ENCODE measurements around the gene PSMD4.

Gene PSMD4

DNA sequence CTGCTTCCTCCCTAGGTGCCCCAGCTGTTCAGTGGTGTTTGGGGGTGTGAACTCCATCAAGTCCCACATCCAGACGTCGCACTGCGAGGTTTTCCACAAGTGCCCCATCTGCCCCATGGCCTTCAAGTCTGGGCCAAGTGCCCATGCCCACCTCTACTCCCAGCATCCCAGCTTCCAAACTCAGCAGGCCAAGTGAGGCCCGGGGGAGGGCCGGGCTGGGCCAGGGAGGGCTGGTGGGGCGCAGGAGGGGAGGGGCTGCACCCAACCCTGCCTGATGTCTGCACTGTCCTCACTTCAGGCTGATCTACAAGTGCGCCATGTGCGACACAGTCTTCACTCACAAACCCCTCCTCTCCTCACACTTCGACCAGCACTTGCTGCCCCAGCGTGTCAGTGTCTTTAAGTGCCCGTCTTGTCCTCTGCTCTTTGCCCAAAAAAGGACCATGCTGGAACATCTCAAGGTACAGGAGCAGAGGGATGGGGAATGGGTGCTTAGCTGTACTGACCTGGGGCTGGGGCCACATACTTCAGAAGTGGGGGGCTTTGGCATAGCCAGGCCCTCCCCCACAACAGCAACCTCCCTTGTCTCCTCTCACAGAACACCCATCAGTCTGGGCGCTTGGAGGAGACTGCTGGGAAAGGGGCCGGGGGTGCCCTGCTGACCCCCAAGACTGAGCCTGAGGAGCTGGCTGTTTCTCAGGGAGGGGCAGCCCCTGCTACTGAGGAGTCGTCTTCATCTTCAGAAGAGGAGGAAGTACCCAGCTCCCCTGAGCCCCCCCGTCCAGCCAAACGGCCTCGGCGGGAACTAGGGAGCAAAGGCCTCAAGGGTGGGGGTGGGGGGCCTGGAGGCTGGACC lies 34.8 kb downstream of the PSMD4 start:
- no peak overlapping the region for H3K4me3 ChIP-seq (ENCODE audit: low read depth, low read length)
- no peak for DNase-seq (ENCODE audit: low read depth)
- TF ChIP-seq, protein P1, sequence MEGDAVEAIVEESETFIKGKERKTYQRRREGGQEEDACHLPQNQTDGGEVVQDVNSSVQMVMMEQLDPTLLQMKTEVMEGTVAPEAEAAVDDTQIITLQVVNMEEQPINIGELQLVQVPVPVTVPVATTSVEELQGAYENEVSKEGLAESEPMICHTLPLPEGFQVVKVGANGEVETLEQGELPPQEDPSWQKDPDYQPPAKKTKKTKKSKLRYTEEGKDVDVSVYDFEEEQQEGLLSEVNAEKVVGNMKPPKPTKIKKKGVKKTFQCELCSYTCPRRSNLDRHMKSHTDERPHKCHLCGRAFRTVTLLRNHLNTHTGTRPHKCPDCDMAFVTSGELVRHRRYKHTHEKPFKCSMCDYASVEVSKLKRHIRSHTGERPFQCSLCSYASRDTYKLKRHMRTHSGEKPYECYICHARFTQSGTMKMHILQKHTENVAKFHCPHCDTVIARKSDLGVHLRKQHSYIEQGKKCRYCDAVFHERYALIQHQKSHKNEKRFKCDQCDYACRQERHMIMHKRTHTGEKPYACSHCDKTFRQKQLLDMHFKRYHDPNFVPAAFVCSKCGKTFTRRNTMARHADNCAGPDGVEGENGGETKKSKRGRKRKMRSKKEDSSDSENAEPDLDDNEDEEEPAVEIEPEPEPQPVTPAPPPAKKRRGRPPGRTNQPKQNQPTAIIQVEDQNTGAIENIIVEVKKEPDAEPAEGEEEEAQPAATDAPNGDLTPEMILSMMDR (IDR thresholded peaks at IDR 0.05; ENCODE audit: insufficient read depth, low read depth, low read length, missing control alignments): no peak

DNA sequence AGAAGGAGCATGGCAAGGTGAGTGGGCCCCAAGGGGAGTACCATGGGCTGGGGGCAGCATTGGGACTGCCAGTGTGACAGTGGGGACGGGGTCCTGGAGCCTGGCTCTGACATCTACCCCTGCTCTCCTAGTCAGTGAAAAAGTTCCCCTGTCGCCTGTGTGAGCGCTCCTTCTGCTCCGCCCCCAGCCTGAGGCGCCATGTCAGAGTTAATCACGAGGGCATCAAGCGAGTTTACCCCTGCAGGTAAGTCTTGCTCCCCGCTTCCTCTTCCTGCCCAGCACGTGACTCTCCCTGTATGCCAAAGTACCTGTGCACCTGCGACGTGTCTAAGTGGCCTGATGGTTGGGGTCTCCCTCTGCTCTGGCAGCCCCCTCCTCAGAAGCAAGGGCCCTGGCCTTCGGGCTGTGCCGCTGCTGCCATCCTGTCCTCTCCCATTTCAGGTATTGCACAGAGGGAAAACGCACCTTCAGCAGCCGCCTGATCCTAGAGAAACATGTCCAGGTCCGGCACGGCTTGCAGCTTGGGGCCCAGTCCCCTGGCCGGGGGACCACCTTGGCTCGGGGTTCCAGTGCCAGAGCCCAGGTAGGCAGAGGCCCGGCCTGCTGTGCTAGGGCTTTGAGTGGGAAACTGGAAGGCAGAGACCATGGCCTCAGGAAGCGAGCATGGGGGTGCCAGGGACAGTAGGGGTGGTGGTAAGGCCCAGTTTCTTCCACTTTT lies 35.6 kb downstream of the PSMD4 start:
- TF ChIP-seq, protein P1 (IDR thresholded peaks at IDR 0.05; ENCODE audit: insufficient read depth, low read depth, low read length, missing control alignments): no peak
- DNase-seq (ENCODE audit: low read depth): no peak
- H3K4me3 ChIP-seq (ENCODE audit: low read depth, low read length): no peak overlapping the region

DNA sequence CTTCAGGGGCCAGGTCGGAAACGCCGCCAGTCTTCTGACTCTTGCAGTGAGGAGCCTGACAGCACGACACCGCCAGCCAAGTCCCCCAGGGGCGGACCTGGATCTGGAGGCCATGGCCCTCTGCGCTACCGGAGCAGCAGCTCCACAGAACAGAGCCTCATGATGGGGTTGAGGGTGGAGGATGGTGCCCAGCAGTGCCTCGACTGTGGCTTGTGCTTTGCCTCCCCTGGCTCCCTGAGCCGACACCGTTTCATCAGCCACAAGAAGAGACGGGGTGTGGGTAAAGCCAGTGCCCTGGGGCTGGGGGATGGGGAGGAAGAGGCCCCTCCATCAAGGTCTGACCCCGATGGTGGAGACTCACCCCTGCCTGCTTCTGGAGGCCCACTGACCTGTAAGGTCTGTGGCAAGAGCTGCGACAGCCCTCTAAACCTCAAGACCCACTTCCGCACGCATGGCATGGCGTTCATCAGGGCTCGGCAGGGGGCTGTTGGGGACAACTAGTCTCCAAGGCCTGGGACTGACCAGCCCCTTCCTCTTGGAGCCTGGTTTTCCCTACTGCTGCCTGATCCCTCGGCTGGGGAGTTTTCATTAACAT lies 36.3 kb downstream of the PSMD4 start:
- DNase-seq (ENCODE audit: low read depth): no peak
- no peak overlapping the region for H3K4me3 ChIP-seq (ENCODE audit: low read depth, low read length)
- TF ChIP-seq, protein P1 (IDR thresholded peaks at IDR 0.05; ENCODE audit: insufficient read depth, low read depth, low read length, missing control alignments): no peak

DNA sequence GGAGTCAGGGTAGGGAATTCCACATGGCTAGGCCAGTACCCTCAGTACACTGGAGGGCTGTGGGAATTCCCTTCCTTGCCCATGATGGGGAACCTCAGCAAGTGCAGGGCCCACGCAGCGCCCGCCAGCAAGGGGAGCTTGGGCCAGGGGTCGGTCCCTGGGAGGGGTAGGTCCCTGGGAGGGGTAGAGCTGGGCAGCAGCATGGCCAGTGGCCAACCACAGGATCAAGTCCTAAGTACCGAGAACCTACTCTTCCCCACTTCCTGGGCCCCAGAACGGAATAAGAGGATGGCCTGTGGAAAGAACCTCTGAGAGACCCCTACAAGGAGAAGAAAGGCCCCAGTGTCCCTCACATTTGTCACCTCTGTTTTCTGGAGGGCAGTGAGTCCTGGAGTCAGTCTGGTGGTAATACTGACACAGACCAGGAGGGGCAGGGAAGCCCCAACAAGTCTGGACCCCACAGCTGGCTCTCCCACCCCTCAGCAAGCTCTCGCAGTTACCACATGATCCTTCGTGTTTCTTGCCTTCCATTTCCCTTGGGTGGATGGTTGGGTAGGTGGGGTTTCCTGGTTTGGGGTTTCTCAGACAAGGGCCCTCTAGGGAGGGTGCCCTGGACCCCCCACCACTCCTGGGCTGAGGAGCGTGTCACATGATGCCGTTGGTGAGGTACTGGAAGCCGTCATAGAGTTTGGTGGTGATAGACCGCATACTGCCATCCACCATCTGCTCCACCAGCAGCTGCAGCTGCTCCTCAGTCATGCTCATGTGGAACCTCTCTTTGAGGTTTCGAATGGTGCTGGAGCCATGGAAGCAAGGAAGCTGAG lies 37.9 kb downstream of the PSMD4 start:
- H3K4me3 ChIP-seq (ENCODE audit: low read depth, low read length): no peak overlapping the region

DNA sequence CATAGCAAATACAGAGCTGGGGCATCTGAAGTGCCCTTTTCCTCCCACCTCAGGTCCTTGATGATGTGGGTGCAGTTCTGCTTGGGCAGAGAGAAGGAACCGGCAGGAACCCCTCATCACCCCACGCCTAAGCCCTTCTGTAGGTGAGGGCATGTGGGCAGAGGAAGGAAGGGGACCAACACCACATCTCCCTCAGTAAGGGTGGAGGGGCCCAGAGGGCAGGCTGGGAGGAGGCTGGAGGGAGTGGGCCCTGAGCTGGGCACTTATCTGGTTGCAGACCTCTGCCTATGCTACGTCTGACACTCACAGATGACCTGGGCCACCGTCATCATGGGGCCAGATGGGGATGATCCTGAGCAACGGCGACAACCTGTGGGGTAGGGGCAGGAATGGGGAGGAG lies 38.6 kb downstream of the PSMD4 start:
- H3K4me3 ChIP-seq (ENCODE audit: low read depth, low read length): no peak overlapping the region
- TF ChIP-seq, protein P1 (IDR thresholded peaks at IDR 0.05; ENCODE audit: insufficient read depth, low read depth, low read length, missing control alignments): no peak
- no peak for DNase-seq (ENCODE audit: low read depth)

More for the DNA sequence above, 37.9 kb downstream of the PSMD4 start:
- TF ChIP-seq, protein P1 (IDR thresholded peaks at IDR 0.05; ENCODE audit: insufficient read depth, low read depth, low read length, missing control alignments): no peak
- no peak for DNase-seq (ENCODE audit: low read depth)

DNA sequence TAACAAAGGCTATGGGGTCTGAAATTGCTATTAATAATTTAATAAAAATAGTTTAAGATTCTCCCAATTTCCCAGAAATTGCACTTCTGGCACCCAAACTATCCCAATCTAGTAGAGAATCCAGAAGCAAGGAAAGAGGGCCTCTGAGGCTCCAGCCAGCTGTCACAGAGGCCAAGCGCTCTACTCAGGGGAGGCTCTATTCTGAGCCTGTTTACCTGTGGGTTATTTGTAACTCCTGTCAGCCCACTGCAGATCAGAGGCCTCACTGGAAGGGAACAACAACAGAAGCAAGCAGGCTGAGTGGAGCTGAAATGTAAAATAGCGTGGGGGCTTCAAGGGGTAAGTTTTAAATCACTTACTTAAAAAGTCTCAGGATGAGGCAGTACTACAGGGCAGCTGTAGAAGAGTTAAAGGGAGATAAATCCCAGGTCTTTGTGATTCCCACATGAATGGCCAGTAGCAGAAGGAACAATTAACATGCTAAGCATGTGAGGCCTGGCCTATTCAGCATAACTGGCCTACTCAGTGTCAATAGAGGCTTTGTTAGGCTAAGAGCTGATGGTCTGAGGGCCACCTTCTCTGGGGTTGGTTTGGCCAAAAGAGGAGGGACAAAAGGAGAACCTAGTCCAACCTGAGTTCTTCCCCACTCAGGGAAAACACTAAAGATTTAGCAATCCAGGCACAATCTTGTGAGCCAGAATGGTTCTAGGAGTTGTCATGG lies 40.4 kb downstream of the PSMD4 start:
- TF ChIP-seq, protein P1 (IDR thresholded peaks at IDR 0.05; ENCODE audit: insufficient read depth, low read depth, low read length, missing control alignments): no peak
- H3K4me3 ChIP-seq (ENCODE audit: low read depth, low read length): no peak overlapping the region
- no peak for DNase-seq (ENCODE audit: low read depth)

Data from GM12865 (cell line).